GM12873 (cell line): Measurements from ENCODE around the gene FOXN4.

Experiments
- CTCF ChIP-seq: IDR thresholded peaks from 2 replicates; pipeline ENCODE4 v1.5.1; 2012; ENCODE audit warnings: low read depth, mild to moderate bottlenecking, moderate library complexity, low read length, control low read depth; ENCODE audit not compliant: insufficient read depth; ENCODE audit errors: missing control alignments

The FOXN4 gene

GRCh38 chr12:109232731-109233130 lies 76.4 kb downstream of the FOXN4 start:
- no peak for TF ChIP-seq CTCF

- no peak for TF ChIP-seq CTCF
These were observed 78.9 kb downstream of the FOXN4 start for GRCh38 chr12:109230193-109230592.

- no peak for TF ChIP-seq CTCF
These were observed 80.4 kb downstream of the FOXN4 start for GRCh38 chr12:109228664-109229063.
